ENCODE data around the gene IL17D. TPM values are rescaled to one million over a fixed set of nuclear protein-coding genes. Genes with fewer than 3 reads are reported as not detected.

The IL17D gene
- total and polyA plus RNA-seq, 12 donors = 0.47 to 3.8 (median 1.4) TPM

- no peak overlapping the region for H3K4me3 ChIP-seq
- intact Hi-C loops (cut with DNase I) = loop anchor here in 1 of 2 donors (5.0 to 10.0 kb wide), 2 partner anchors 109 to 223 kb away; no protein-coding TSS in a partner anchor
- H3K27ac ChIP-seq = no peak overlapping the region
- H3K36me3 ChIP-seq (replicated peaks in 1 of 2) = no peaks in the 10 kb centered on the region
- H3K9me3 ChIP-seq (replicated peaks in 1 of 3) = no peaks in the 10 kb centered on the region
- DNase-seq = no peak
- WGBS, 4 donors = 90 to 96% (median 94%) methylated on average over 37 to 44 of the region's 44 CpGs
- H3K27me3 ChIP-seq = no peaks in the 10 kb centered on the region
- TF ChIP-seq CTCF (IDR thresholded peaks at IDR 0.05) (no peak), POLR2A (IDR thresholded peaks at IDR 0.05) (no peak)
- H3K4me1 ChIP-seq (replicated peaks in 1 of 2) = peaks cover 12 to 24% of the 10 kb centered on the region in 2 donors
These were observed 14.4 kb downstream of the IL17D start for GRCh38 chr13:20717581-20718542.

- H3K4me1 ChIP-seq (replicated peaks in 1 of 2) = peaks cover 8 to 12% of the 10 kb centered on the region in 2 donors
- intact Hi-C loops (cut with DNase I) = loop anchor here in 1 of 2 donors (5.0 to 10.0 kb wide), 2 partner anchors 108 to 224 kb away; no protein-coding TSS in a partner anchor
- TF ChIP-seq POLR2A (IDR thresholded peaks at IDR 0.05) = no peak
- TF ChIP-seq CTCF (IDR thresholded peaks at IDR 0.05) = no peak
- H3K4me3 ChIP-seq = no peak overlapping the region
- no peaks in the 10 kb centered on the region for H3K9me3 ChIP-seq (replicated peaks in 1 of 3)
- 86 to 95% (median 89%) methylated on average over 12 of the region's 12 CpGs for WGBS, 4 donors
- no peak for DNase-seq
- H3K27ac ChIP-seq = no peak overlapping the region
- H3K36me3 ChIP-seq (replicated peaks in 1 of 2) = no peaks in the 10 kb centered on the region
- no peaks in the 10 kb centered on the region for H3K27me3 ChIP-seq
These were observed 15.6 kb downstream of the IL17D start for GRCh38 chr13:20718958-20719566.

GRCh38 chr13:20719783-20720182, 16.3 kb downstream of the IL17D start:
- Histone ChIP-seq H3K27ac (no peak overlapping the region), H3K27me3 (no peaks in the 10 kb centered on the region), H3K4me1 (replicated peaks in 1 of 2) (peaks cover 7 to 8% of the 10 kb centered on the region in 2 donors), H3K4me3 (no peak overlapping the region), H3K36me3 (replicated peaks in 1 of 2) (no peaks in the 10 kb centered on the region), H3K9me3 (replicated peaks in 1 of 3) (no peaks in the 10 kb centered on the region)
- DNase-seq = no peak
- intact Hi-C loops (cut with DNase I) = loop anchor here in 1 of 2 donors (5.0 to 10.0 kb wide), 2 partner anchors 108 to 225 kb away; no protein-coding TSS in a partner anchor
- no peak for TF ChIP-seq CTCF (IDR thresholded peaks at IDR 0.05)
- no peak for TF ChIP-seq POLR2A (IDR thresholded peaks at IDR 0.05)
- 81 to 85% (median 83%) methylated on average over 12 to 13 of the region's 13 CpGs for WGBS, 4 donors

- DNase-seq = no peak
- H3K27me3 ChIP-seq = no peaks in the 10 kb centered on the region
- no peaks in the 10 kb centered on the region for H3K9me3 ChIP-seq (replicated peaks in 1 of 3)
- H3K36me3 ChIP-seq (replicated peaks in 1 of 2) = no peaks in the 10 kb centered on the region
- WGBS, 4 donors = 88 to 95% (median 88%) methylated on average over 11 of the region's 11 CpGs
- peaks cover 7 to 8% of the 10 kb centered on the region in 2 donors for H3K4me1 ChIP-seq (replicated peaks in 1 of 2)
- no peak overlapping the region for H3K27ac ChIP-seq
- intact Hi-C loops (cut with DNase I) = no loop called here
- TF ChIP-seq POLR2A (IDR thresholded peaks at IDR 0.05) = no peak
- no peak for TF ChIP-seq CTCF (IDR thresholded peaks at IDR 0.05)
- no peak overlapping the region for H3K4me3 ChIP-seq
These were observed 17.0 kb downstream of the IL17D start for GRCh38 chr13:20720499-20720898.

All from adrenal gland (tissue), 12 donors.